ENCODE data around the gene SYCP2. TPM values are rescaled to one million over a fixed set of nuclear protein-coding genes. Genes with fewer than 3 reads are reported as not detected.

The SYCP2 gene
- total RNA-seq, 6 experiments from 2014 or later: 0.23 to 1.1 (median 0.56) TPM

DNA sequence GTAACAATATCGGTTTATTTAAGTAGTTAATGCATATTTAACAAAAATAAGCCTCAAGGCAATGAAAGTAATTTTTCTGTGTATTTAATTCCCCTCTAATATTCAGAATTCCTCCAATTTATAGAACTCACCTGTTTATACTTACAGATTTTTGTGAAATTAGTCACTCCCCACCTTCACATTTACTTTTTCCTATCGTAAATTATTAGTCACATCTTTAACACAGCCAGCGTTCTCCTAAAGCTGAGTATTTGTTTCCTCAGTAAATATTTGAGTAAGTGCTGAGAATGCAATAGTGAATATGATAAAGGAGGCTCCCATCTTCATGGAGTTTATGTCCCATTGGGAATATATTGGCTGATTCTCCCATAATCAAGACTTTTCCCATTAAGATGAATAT is 88.0 kb downstream of the SYCP2 start:
- Mint-ChIP-seq H3K27ac (no peak overlapping the region), H3K27me3 (ENCODE audit: insufficient read depth) (no peaks in the 10 kb centered on the region), H3K4me1 (ENCODE audit: low read depth) (no peaks in the 10 kb centered on the region), H3K36me3 (ENCODE audit: low read depth) (no peaks in the 10 kb centered on the region), H3K4me3 (no peak overlapping the region), H3K9me3 (0 out of 2 replicates have a peak, but pooled peaks cover 4% of the 10 kb centered on the region)
- DNase-seq: no peak
- TF ChIP-seq, protein P1, sequence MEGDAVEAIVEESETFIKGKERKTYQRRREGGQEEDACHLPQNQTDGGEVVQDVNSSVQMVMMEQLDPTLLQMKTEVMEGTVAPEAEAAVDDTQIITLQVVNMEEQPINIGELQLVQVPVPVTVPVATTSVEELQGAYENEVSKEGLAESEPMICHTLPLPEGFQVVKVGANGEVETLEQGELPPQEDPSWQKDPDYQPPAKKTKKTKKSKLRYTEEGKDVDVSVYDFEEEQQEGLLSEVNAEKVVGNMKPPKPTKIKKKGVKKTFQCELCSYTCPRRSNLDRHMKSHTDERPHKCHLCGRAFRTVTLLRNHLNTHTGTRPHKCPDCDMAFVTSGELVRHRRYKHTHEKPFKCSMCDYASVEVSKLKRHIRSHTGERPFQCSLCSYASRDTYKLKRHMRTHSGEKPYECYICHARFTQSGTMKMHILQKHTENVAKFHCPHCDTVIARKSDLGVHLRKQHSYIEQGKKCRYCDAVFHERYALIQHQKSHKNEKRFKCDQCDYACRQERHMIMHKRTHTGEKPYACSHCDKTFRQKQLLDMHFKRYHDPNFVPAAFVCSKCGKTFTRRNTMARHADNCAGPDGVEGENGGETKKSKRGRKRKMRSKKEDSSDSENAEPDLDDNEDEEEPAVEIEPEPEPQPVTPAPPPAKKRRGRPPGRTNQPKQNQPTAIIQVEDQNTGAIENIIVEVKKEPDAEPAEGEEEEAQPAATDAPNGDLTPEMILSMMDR (IDR thresholded peaks at IDR 0.05): no peak

DNA sequence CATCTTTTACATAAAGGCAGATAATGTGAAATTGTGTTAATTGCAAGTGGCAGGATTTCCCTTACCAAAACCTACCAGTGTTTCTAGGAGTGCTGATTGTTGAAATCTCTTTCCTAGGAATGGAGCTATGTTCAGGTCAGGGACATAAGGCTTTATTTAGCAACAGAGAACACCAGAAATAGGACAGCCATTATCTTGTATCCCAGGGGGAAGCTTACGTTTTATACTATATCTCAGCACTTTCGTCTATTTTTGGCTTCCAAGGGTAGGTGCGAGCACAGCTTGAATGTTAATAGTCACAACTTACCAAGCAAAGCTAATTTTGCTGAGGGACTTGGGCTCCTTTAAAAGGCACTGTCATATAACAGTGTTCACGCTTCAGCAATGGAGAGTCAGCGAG is 94.0 kb downstream of the SYCP2 start:
- no peaks in the 10 kb centered on the region for H3K36me3 Mint-ChIP-seq (ENCODE audit: low read depth)
- H3K4me3 Mint-ChIP-seq: no peak overlapping the region

GRCh38 chr20:59837623-59838394 is 95.6 kb downstream of the SYCP2 start:
- Mint-ChIP-seq H3K27me3 (ENCODE audit: insufficient read depth) (peaks cover 6% of the 10 kb centered on the region; the same call in 1 of the 2 replicates), H3K4me3 (no peak overlapping the region), H3K36me3 (ENCODE audit: low read depth) (no peaks in the 10 kb centered on the region), H3K27ac (no peak overlapping the region), H3K4me1 (ENCODE audit: low read depth) (no peaks in the 10 kb centered on the region), H3K9me3 (peaks cover 7% of the 10 kb centered on the region)
- DNase-seq: no peak
- TF ChIP-seq, protein P1 (IDR thresholded peaks at IDR 0.05): no peak

More for the DNA sequence above, 94.0 kb downstream of the SYCP2 start:
- Mint-ChIP-seq H3K27ac (no peak overlapping the region), H3K4me1 (ENCODE audit: low read depth) (no peaks in the 10 kb centered on the region), H3K9me3 (peaks cover 7% of the 10 kb centered on the region), H3K27me3 (ENCODE audit: insufficient read depth) (peaks cover 3% of the 10 kb centered on the region; the same call in 1 of the 2 replicates)
- TF ChIP-seq, protein P1 (IDR thresholded peaks at IDR 0.05): no peak
- DNase-seq: no peak

DNA sequence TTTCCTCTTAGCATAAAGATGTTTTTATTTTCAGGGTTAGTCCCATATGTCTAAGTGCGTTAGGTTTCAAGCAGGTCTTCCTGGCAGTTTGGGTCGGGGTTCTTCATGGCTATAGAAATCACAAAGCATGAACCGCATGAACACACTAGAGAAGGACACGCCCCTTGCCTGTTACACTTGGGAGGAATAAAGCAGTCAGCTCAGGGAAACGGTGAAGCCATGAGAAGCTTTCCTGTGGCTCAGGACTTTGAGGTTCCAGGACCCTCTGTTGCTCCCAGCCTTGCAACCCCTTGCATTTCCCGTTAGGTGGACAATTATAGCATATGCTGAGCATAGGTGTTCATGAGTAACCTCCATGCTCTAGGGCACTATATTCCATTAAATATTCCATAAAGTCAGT is 96.7 kb downstream of the SYCP2 start:
- no peak for DNase-seq
- Mint-ChIP-seq H3K4me3 (no peak overlapping the region), H3K27me3 (ENCODE audit: insufficient read depth) (peaks cover 6% of the 10 kb centered on the region), H3K4me1 (ENCODE audit: low read depth) (no peaks in the 10 kb centered on the region), H3K27ac (no peak overlapping the region), H3K36me3 (ENCODE audit: low read depth) (no peaks in the 10 kb centered on the region), H3K9me3 (peaks cover 14% of the 10 kb centered on the region)
- TF ChIP-seq, protein P1 (IDR thresholded peaks at IDR 0.05): no peak

DNA sequence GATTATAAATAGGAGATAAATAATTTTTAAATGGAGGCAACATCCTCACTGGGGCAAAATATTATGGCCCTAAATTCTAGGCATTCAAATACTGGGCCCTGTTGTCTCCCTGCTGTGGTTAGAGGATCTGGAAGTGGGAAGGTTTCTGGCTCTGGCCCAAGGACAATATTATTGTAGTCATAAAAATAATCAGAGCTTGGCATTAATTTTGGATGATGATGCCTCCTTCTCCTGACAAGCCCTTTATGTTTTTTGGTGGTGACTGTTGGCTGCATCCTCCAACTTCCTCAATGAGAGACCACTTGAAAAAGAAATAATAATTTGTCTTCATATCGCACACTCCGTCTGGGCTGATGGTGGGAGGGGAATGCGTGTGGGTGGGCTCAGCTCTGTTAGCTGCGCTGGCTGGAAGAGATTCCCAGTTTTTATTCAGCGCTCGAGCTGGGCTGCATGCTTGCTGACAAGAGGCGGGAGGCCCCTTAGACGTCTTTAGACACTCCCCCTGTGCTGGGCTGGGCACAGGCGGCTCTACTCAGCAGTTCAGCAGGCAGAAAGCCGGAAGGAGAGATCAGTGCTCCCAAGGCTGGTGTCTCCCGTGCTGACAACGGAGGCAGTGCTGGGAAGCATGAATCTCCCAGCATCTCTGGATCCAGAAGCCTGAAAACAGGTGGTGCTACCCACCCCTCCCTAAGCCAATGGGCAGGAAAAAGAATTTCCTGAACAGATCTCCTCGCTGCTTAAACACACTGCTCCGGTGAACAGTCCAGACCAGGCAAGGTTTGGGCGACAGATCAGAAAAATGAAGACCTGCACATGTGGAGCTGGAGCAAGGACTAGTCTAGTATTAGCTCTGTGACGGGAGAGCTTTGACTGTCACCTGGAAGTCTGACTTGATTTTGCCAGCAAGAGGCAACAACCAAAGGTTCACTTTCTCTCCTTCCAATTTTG is 97.7 kb downstream of the SYCP2 start:
- H3K36me3 Mint-ChIP-seq (ENCODE audit: low read depth): no peaks in the 10 kb centered on the region

More for the DNA sequence above, 97.7 kb downstream of the SYCP2 start:
- H3K4me3 Mint-ChIP-seq: no peak overlapping the region
- H3K27ac Mint-ChIP-seq: no peak overlapping the region
- H3K4me1 Mint-ChIP-seq (ENCODE audit: low read depth): no peaks in the 10 kb centered on the region
- DNase-seq: no peak
- peaks cover 6% of the 10 kb centered on the region for H3K27me3 Mint-ChIP-seq (ENCODE audit: insufficient read depth)
- peaks cover 17% of the 10 kb centered on the region for H3K9me3 Mint-ChIP-seq
- TF ChIP-seq, protein P1 (IDR thresholded peaks at IDR 0.05): no peak
